MM.1S (cell line): ENCODE results near the gene VPS13C.

Source experiments
- CTCF ChIP-seq: fragments of 300-600 bp; sonication (generic); IDR thresholded peaks from 2 replicates; pipeline ENCODE4 v1.5.1; 2016; ENCODE audit warnings: antibody characterized with exemption, low read length, mixed read lengths
- EZH2 ChIP-seq: fragments of 300-600 bp; sonication (generic); optimal IDR thresholded peaks from 2 replicates; pipeline ENCODE3; 2017; ENCODE audit warnings: low read depth, mild to moderate bottlenecking, antibody characterized with exemption, low read length, mixed read lengths
- EZH2phosphoT487 ChIP-seq: fragments of 300-600 bp; sonication (generic); IDR thresholded peaks from 2 replicates; pipeline ENCODE4 v1.6.1; 2018; ENCODE audit warnings: antibody characterized with exemption, low read length

DNA sequence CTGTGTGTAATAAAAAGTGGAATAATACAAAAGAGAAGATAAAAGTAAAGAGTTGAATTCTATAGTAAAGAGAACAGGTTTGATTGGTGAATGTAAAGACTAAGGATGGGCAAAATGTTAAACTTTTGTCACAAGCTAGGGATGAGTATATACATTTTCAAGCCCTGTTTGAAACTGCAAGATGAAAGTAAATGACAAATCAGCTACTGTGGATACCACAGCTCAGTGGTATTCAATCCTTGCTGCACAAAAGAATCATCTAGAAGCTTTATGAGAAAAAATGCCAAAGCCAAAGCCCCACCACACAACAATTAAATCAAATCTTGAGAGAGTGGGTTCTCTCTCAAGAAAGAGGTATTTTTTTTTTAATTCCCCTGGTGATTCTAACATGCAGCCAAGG is 67.7 kb downstream of the VPS13C start:
- TF ChIP-seq CTCF (no peak), EZH2phosphoT487 (no peak), EZH2 (no peak)
